Stimulated activated CD4-positive, alpha-beta T cell treated with anti-CD3 and anti-CD28 coated beads, Interleukin-15, amount 100 ng/mL, for 48 hours (primary cell): ENCODE measurements around the gene TIE1.
"Not testable (repeated sequence)": the region's sequence is repeated elsewhere in the genome, so short reads cannot be mapped to it uniquely, and the experiment has no call there.

Source experiments
- DNase-seq, 2 donors: peaks; one replicate each; pipeline ENCODE4 v3.0.0-alpha.2; 2020; ENCODE audit warnings: low read depth in 2 of 2

Gene TIE1

GRCh38 chr1:43363283-43363934 lies 62.6 kb downstream of the TIE1 start:
- DNase-seq, result no peak

- no peak for DNase-seq
These were observed 63.2 kb downstream of the TIE1 start for GRCh38 chr1:43363935-43364525.

GRCh38 chr1:43365678-43366077 lies 64.9 kb downstream of the TIE1 start:
- DNase-seq, result no peak

- no peak for DNase-seq
These were observed 65.4 kb downstream of the TIE1 start for GRCh38 chr1:43366179-43366578.

GRCh38 chr1:43366601-43367025 lies 65.8 kb downstream of the TIE1 start:
- DNase-seq, result no peak

GRCh38 chr1:43367026-43367903 lies 66.5 kb downstream of the TIE1 start:
- peak in 1 of 2 donors; percentile 17 for DNase-seq

- peak; percentile 72 to 90 for DNase-seq
These were observed 67.3 kb downstream of the TIE1 start, which contains the start of gene ELOVL1 for GRCh38 chr1:43367904-43368645. Gene ELOVL1, minus strand, starts transcription at chr1:43368011. Its CDS starts 2,402 bp downstream, at chr1:43365609.

GRCh38 chr1:43368646-43369020 lies 67.9 kb downstream of the TIE1 start:
- DNase-seq, result no peak

- not testable (repeated sequence) for DNase-seq
These were observed 69.0 kb downstream of the TIE1 start for GRCh38 chr1:43369779-43370178.

GRCh38 chr1:43370564-43370963 lies 69.8 kb downstream of the TIE1 start:
- no peak for DNase-seq

GRCh38 chr1:43372172-43372571 lies 71.4 kb downstream of the TIE1 start:
- DNase-seq, result no peak
